H1 (cell line): ENCODE data around the gene INPP5A. TPM values are rescaled to one million over a fixed set of nuclear protein-coding genes. Genes with fewer than 3 reads are reported as not detected.

Source experiments
- CTCF ChIA-PET: fragments of 300-600 bp; sonication (Branson Sonifier 250); formaldehyde crosslinking; loops from one replicate; lab custom pipeline; 2021; ENCODE audit not compliant: partially characterized antibody; lab: Charles Lee
- POLR2A ChIA-PET: fragments of 300-600 bp; sonication (Branson Sonifier 250); formaldehyde crosslinking; loops from one replicate; lab custom pipeline; 2021; ENCODE audit warnings: inconsistent platforms; ENCODE audit not compliant: partially characterized antibody; lab: Charles Lee
- DNase-seq, 2 experiments: peaks; one replicate each; pipeline versions ENCODE4 v3.0.0 to v3.0.0-alpha.2; 2010 to 2022; ENCODE audit warnings: low spot score in 2 of 2, low read depth in 1 of 2, mixed read lengths in 1 of 2
- FAIRE-seq: peaks from 2 replicates; lab custom pipeline; 2011; peaks lifted over from hg19 to GRCh38; lab: Jason Lieb, UNC
- H2AFZ ChIP-seq: 2 replicates; pipeline ENCODE4 v1.8.1; 2012; ENCODE audit warnings: low read length, inconsistent platforms
- H2AK5ac ChIP-seq: 2 replicates; pipeline ENCODE4 v1.6.1; 2013; ENCODE audit warnings: low read depth, low read length
- H2BK120ac ChIP-seq: replicated peaks from 2 replicates; pipeline ENCODE3; 2013; ENCODE audit warnings: low read depth, low read length, inconsistent platforms
- H2BK12ac ChIP-seq: 2 replicates; pipeline ENCODE4 v1.6.1; 2013; ENCODE audit warnings: low read depth, low read length
- H2BK15ac ChIP-seq: 2 replicates; pipeline ENCODE4 v1.6.1; 2013; ENCODE audit warnings: low read length
- H2BK20ac ChIP-seq: 2 replicates; pipeline ENCODE4 v1.6.1; 2013; ENCODE audit warnings: low read length
- H2BK5ac ChIP-seq: 2 replicates; pipeline ENCODE4 v1.6.1; 2013; ENCODE audit warnings: low read depth, low read length
- H3K14ac ChIP-seq: 2 replicates; pipeline ENCODE4 v1.6.1; 2013; ENCODE audit warnings: inconsistent platforms; ENCODE audit not compliant: insufficient read length
- H3K18ac ChIP-seq: 2 replicates; pipeline ENCODE4 v1.6.1; 2013; ENCODE audit warnings: low read length; ENCODE audit errors: extremely low read depth
- H3K23ac ChIP-seq: 2 replicates; pipeline ENCODE4 v1.6.1; 2013; ENCODE audit warnings: inconsistent platforms; ENCODE audit not compliant: insufficient read length
- H3K23me2 ChIP-seq: 2 replicates; pipeline ENCODE4 v1.6.1; 2013; ENCODE audit warnings: low read depth, low read length
- H3K27ac ChIP-seq: 2 replicates; pipeline ENCODE4 v1.6.1; 2011; ENCODE audit warnings: low read depth, low read length, inconsistent platforms
- H3K27me3 ChIP-seq, 4 experiments: replicated peaks in 1 of 4; 1 replicate in 1 of 4; 2 replicates in 3 of 4; pipeline versions ENCODE4 v1.6.1 to v1.8.1; 2011 to 2013; ENCODE audit warnings: low read length in 3 of 4, mild to moderate bottlenecking in 3 of 4, inconsistent platforms in 2 of 4, mixed read lengths in 2 of 4, moderate library complexity in 1 of 4; ENCODE audit not compliant: control insufficient read depth in 3 of 4, insufficient read depth in 3 of 4; ENCODE audit errors: extremely low read depth in 1 of 4
- H3K36me3 ChIP-seq, 4 experiments: 2 replicates each; pipeline versions ENCODE4 v1.6.1 to v1.8.1; 2011 to 2013; ENCODE audit warnings: mild to moderate bottlenecking in 4 of 4, low read length in 3 of 4, moderate library complexity in 2 of 4, control low read depth in 1 of 4, inconsistent platforms in 1 of 4; ENCODE audit not compliant: insufficient read depth in 4 of 4, control insufficient read depth in 2 of 4
- H3K4ac ChIP-seq: replicated peaks from 2 replicates; pipeline ENCODE3; 2013; ENCODE audit warnings: low read length, low read depth, mixed read lengths, inconsistent platforms; ENCODE audit not compliant: insufficient read length
- H3K4me1 ChIP-seq, 4 experiments: replicated peaks in 1 of 4; 1 replicate in 1 of 4; 2 replicates in 3 of 4; pipeline versions ENCODE4 v1.6.1 to v1.8.1; 2011 to 2013; ENCODE audit warnings: low read length in 3 of 4, inconsistent platforms in 2 of 4, mixed read lengths in 1 of 4; ENCODE audit not compliant: insufficient read depth in 4 of 4, control insufficient read depth in 3 of 4
- H3K4me2 ChIP-seq, 2 experiments: 2 replicates each; pipeline versions ENCODE4 v1.6.1 to v1.8.1; 2011 to 2013; ENCODE audit warnings: low read depth in 2 of 2, low read length in 2 of 2, control low read depth in 1 of 2, inconsistent platforms in 1 of 2, mild to moderate bottlenecking in 1 of 2; ENCODE audit not compliant: insufficient read depth in 1 of 2
- H3K4me3 ChIP-seq, 4 experiments: fragments of 200-600, 300-600 bp in 1 of 4; sonication (generic), shearing (Covaris generic), sonication (Bioruptor Twin) in 1 of 4; 2 replicates each; pipeline versions ENCODE4 v1.5.1 to v1.8.1; 2011 to 2016; ENCODE audit warnings: low read length in 4 of 4, low read depth in 3 of 4, control low read depth in 2 of 4, inconsistent platforms in 2 of 4, mild to moderate bottlenecking in 2 of 4, mixed read lengths in 1 of 4, moderate library complexity in 1 of 4; ENCODE audit not compliant: insufficient read depth in 2 of 4; ENCODE audit errors: extremely low read depth in 1 of 4
- H3K56ac ChIP-seq: replicated peaks from 2 replicates; pipeline ENCODE3; 2013; ENCODE audit warnings: low read depth, mild to moderate bottlenecking, mixed read lengths, low read length, inconsistent platforms; ENCODE audit not compliant: insufficient read length
- H3K79me1 ChIP-seq: 2 replicates; pipeline ENCODE4 v1.6.1; 2013; ENCODE audit warnings: low read depth, low read length, control low read depth
- H3K79me2 ChIP-seq, 2 experiments: 2 replicates each; pipeline versions ENCODE4 v1.6.1 to v1.8.1; 2012 to 2013; ENCODE audit warnings: low read length in 2 of 2, mild to moderate bottlenecking in 2 of 2, inconsistent platforms in 1 of 2; ENCODE audit not compliant: insufficient read depth in 2 of 2, control insufficient read depth in 1 of 2
- H3K9ac ChIP-seq, 4 experiments: replicated peaks in 1 of 4; 1 replicate in 1 of 4; 2 replicates in 3 of 4; pipeline versions ENCODE4 v1.6.1 to v1.8.1; 2011 to 2013; ENCODE audit warnings: low read depth in 3 of 4, low read length in 3 of 4, control low read depth in 2 of 4, mild to moderate bottlenecking in 2 of 4, moderate library complexity in 2 of 4, inconsistent platforms in 1 of 4; ENCODE audit errors: extremely low read depth in 1 of 4
- H3K9me3 ChIP-seq, 2 experiments: 2 replicates each; pipeline versions ENCODE4 v1.6.1 to v1.8.1; 2012 to 2013; ENCODE audit warnings: mild to moderate bottlenecking in 2 of 2, moderate library complexity in 2 of 2, control low read depth in 1 of 2, inconsistent platforms in 1 of 2, low read depth in 1 of 2, low read length in 1 of 2, mixed read lengths in 1 of 2; ENCODE audit not compliant: insufficient read depth in 2 of 2
- H4K20me1 ChIP-seq, 2 experiments: replicated peaks in 1 of 2; 2 replicates each; pipeline versions ENCODE3 to v1.8.1; 2011 to 2013; ENCODE audit warnings: inconsistent platforms in 2 of 2, low read length in 2 of 2, mild to moderate bottlenecking in 1 of 2; ENCODE audit not compliant: insufficient read depth in 2 of 2, control insufficient read depth in 1 of 2
- H4K5ac ChIP-seq: 2 replicates; pipeline ENCODE4 v1.6.1; 2013; ENCODE audit warnings: low read length, low read depth, mixed read lengths, inconsistent platforms; ENCODE audit not compliant: insufficient read length
- H4K8ac ChIP-seq: 2 replicates; pipeline ENCODE4 v1.8.0; 2013; ENCODE audit warnings: mild to moderate bottlenecking, moderate library complexity, low read length, inconsistent platforms; ENCODE audit not compliant: insufficient read depth; ENCODE audit errors: extremely low read depth
- H4K91ac ChIP-seq: replicated peaks from 2 replicates; pipeline ENCODE3; 2013; ENCODE audit warnings: low read length, mixed read lengths, inconsistent platforms; ENCODE audit not compliant: insufficient read length
- SP1 ChIP-seq: IDR thresholded peaks from 2 replicates; pipeline ENCODE4 v1.6.1; 2011; ENCODE audit warnings: low read depth, low read length
- WGBS, 2 experiments: shearing (Covaris generic) in 1 of 2; methylation state at CpG; one replicate each; pipeline versions ENCODE4 v1.1.6 to v1.1.7; 2013 to 2015; ENCODE audit warnings: low lambda C conversion rate in 2 of 2, mixed read lengths in 2 of 2, inconsistent platforms in 1 of 2, low coverage in 1 of 2, missing lambda C conversion rate in 1 of 2; ENCODE audit not compliant: insufficient replicate concordance in 2 of 2, insufficient coverage in 1 of 2, insufficient read length in 1 of 2; ENCODE audit errors: extremely low coverage in 1 of 2, missing lambda C conversion rate in 1 of 2; 5-methylcytosine and 5-hydroxymethylcytosine counted together
- polyA plus RNA-seq, 7 experiments: library from polyadenylated mRNA; depleted of rRNA in 3 of 7; stranded (reverse) in 5 of 7; unstranded in 2 of 7; fragments of >200 nt in 5 of 7; fragments of 200-250 nt in 2 of 7; gene quantifications; 1 replicate in 5 of 7; 2 replicates in 1 of 7; 4 replicates in 1 of 7; pipeline versions ENCODE4 v1.2.1 to v1.2.3, GENCODE V29; 2011 to 2013; ENCODE audit warnings: missing spikeins in 2 of 7, mixed read lengths in 2 of 7
- total RNA-seq: library from RNA; stranded (reverse); fragmentation: NEBNext Ultra II Directional; extraction: Animal tissue kit (Norgen Biotek cat#: 25700); gene quantifications from 2 replicates; pipeline ENCODE4 v1.2.1, GENCODE V29; 2021

INPP5A gene
- total and polyA plus RNA-seq, 2 of the 8 experiments (the other 6 are each of a cell fraction or from before 2014, with no cell fraction given) = 19.7 to 27.5 TPM

DNA sequence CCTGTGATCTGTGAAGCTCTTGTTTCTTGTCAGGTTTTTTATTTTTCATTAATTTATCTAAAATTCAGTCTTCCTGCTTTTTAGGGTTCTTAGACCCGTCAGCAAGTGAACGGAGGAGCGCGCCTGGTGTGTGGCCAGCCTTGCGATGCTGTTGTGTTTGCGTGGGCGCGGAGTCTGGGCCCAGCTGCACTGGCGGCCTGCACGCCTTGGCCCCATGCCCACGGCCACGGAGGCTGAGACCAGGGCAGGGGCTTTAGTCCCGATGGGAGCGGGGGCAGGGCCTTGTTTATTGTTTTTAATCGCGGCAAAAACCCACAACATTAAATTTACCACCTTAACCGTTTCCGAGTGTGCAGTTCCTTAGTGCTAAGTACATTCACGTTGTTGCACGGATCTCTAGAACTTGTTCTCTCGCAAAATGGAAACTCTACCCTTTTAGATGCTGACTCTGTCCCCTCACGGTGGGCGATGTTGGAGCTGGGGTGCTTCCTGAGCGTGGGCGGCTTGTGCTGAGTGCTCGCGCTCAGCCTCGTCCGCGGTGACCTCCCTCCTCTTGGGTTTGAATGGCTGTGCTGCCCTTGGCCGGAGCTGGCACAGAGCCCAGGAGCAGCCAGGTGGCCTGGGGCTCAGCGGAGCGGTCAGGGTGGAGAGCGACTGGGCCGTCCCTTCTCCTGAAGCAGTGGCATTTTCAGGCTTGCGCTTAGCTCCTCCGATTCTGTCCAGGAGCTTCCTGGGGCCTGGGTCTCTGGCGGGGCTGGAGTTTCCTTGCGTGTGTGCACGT, 69.1 kb downstream of the INPP5A start:
- H3K23me2 ChIP-seq = no peaks in the 10 kb centered on the region
- H3K56ac ChIP-seq = no peak overlapping the region
- peaks cover 1 to 11% of the 10 kb centered on the region in 2 experiments for H4K20me1 ChIP-seq
- H3K23ac ChIP-seq = no peak overlapping the region
- no peak overlapping the region for H3K4me3 ChIP-seq
- no peak overlapping the region for H3K4ac ChIP-seq
- no peak overlapping the region for H2AFZ ChIP-seq
- no peak overlapping the region for H4K91ac ChIP-seq
- H3K4me1 ChIP-seq = no peaks in the 10 kb centered on the region
- no peak overlapping the region for H2BK120ac ChIP-seq
- no peak overlapping the region for H3K14ac ChIP-seq
- H2BK12ac ChIP-seq = no peak overlapping the region
- no peak overlapping the region for H2BK15ac ChIP-seq
- H2AK5ac ChIP-seq = no peak overlapping the region
- no peaks in the 10 kb centered on the region; a peak in 1 of 7 replicates for H3K27me3 ChIP-seq
- H4K8ac ChIP-seq = no peak overlapping the region
- H2BK5ac ChIP-seq = no peak overlapping the region
- CTCF ChIA-PET = interaction anchor here (0.9 to 1.8 kb wide), 3 partner anchors 9 to 15 kb away, joined by 3 to 5 read pairs (median 4); no protein-coding TSS in a partner anchor
- no peaks in the 10 kb centered on the region for H3K36me3 ChIP-seq
- no peaks in the 10 kb centered on the region for H3K79me2 ChIP-seq
- no peak overlapping the region for H3K9ac ChIP-seq
- no peak for TF ChIP-seq SP1
- POLR2A ChIA-PET = no interaction called here
- no peak overlapping the region for H3K27ac ChIP-seq
- FAIRE-seq (no peak), DNase-seq (no peak)
- H3K4me2 ChIP-seq = no peak overlapping the region
- peaks cover 3 to 8% of the 10 kb centered on the region in 2 experiments; a peak in 3 of 4 replicates for H3K9me3 ChIP-seq
- 90% methylated on average over 40 of the region's 40 CpGs; no CpG with 5 or more reads in 1 of the 2 experiments for WGBS, 2 experiments
- H2BK20ac ChIP-seq = no peak overlapping the region
- no peaks in the 10 kb centered on the region for H3K79me1 ChIP-seq
- H4K5ac ChIP-seq = no peak overlapping the region
- no peak overlapping the region for H3K18ac ChIP-seq
